GM23248 (cell line): ENCODE results near the gene GPR160.

Source experiments
- EZH2 ChIP-seq: fragments of 200-600 bp; sonication (generic); IDR thresholded peaks from 2 replicates; pipeline ENCODE4 v1.6.1; 2018; ENCODE audit warnings: antibody characterized with exemption, mild to moderate bottlenecking; ENCODE audit not compliant: insufficient read depth, poor library complexity, severe bottlenecking
- EZH2phosphoT487 ChIP-seq: fragments of 200-600 bp; sonication (generic); IDR thresholded peaks from 2 replicates; pipeline ENCODE4 v1.6.1; 2018; ENCODE audit warnings: antibody characterized with exemption, moderate library complexity, mild to moderate bottlenecking, low read depth; ENCODE audit not compliant: insufficient read depth

- no peak for TF ChIP-seq EZH2phosphoT487
- TF ChIP-seq EZH2, result no peak
Measured at GRCh38 chr3:170016057-170016456, 21.7 kb upstream of the GPR160 start.
